ENCODE results near the gene ITGA1.
"Not testable (repeated sequence)": the region's sequence is repeated elsewhere in the genome, so short reads cannot be mapped to it uniquely, and the experiment has no call there.

Gene ITGA1

DNA sequence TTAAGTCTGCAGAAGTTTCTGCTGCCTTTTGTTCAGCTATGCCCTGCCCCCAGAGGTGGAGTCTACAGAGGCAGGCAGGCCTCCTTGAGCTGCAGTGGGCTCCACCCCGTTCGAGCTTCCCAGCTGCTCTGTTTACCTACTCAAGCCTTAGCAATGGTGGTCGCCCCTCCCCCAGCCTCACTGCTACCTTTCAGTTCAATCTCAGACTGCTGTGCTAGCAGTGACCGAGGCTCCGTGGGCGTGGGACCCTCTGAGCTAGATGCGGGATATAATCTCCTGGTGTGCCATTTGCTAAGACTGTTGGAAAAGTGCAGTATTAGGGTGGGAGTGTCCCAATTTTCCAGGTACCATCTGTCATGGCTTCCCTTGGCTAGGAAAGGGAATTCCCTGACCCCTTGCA lies 188.4 kb downstream of the ITGA1 start:
- not testable (repeated sequence) for DNase-seq

DNA sequence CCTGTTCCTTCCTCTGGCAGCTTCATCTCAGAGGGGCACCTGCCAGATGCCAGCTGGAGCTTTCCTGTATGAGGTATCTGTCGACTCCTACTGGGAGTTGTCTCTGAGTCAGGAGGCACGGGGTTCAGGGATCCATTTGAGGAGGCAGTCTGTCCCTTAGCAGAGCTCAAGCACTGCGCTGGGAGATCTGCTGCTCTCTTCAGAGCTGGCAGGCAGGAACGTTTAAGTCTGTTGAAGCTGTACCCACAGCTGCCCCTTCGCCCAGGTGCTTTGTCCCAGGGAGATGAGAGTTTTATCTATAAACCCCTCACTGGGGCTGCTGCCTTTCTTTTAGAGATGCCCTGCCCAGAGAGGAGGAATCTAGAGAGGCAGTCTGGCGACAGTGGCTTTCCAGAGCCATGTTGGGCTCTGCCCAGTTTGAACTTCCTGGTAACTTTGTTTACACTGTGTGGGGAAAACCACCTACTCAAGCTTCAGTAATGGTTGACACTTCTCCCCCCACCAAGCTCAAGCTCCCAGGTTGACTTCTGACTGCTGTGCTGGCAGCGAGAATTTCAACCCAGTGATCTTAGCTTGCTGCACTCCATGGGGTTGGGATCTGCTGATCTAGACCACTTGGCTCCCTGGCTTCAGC lies 189.7 kb downstream of the ITGA1 start:
- no peak for DNase-seq

DNA sequence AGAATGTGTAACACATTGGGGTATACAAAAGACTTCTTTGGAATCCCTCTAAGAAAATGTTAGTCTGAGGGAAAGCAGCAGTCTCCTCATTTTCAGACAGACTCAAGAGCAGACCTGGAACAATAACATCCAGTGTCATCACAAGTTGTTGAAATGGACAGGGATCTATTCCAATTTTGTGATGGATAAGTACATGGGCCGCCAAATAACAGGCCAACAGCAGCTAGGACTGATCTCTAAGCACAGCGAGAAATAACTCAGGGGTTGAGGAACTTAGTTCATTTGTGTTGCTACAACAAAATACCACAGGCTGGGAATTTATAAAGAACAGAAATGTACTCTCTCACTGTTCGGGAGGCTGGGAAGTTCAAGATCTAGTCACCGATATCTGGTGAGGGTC lies 193.8 kb downstream of the ITGA1 start:
- no peak for DNase-seq

DNA sequence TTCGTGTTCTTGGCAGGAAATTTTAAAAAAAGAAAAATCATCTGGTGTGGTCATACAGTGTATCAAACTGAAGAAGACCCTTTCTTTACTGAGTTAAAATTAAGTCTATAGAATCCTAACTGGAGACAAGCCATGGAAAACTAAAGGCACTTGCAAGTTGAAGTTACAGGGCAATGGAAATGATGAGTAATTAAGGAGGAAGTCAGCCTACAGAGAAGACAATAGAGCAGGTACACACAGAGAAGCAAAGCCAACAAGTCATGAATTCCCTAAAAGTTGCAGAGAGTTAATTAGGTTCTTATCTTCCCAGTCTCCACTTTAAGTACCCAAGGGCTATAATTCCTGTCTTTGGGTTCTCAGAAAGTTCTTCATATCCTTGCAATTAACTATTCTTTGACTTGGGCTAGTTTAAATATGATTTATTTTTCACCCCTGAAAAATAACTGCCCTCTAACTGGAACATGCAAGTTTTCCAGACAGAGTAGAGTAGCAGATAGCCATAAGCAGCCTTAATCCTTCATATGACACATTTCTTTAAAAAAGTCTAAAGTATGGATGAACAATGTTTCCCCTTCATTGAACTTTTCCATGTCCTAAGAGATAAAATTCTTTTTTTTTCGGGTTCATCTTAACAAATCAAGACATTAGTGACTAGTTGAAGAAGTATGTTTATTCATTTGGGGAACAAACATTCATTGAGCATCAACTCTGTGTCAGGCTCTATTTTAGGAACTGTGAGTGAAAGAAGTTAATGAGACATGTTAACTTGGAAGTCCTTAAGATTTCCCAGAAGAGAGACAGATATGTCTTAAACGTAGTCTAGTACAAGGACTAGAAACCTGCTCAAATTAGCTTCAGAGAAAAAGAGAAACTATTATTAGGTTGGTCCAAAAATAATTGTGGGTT lies 196.3 kb downstream of the ITGA1 start:
- DNase-seq, result no peak

DNA sequence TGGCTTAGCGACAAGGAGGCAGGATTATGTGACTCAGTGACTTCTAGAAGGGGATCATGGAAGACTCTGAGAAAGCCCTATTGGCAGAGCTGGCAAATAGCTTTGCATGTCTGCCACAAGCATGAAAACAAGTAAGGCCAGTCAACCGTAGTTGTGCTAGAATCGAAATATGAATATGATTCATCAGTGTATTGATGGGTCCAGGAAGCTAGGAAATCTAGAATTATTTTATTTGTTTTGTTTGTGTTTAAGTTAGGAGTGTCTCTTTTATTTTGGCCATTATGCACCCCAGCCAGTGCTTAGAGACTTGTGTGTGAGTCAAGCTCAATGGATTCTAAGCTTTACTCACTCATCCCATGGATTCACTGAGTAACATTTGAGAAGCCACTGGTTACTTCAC lies 197.6 kb downstream of the ITGA1 start:
- DNase-seq, result no peak

DNA sequence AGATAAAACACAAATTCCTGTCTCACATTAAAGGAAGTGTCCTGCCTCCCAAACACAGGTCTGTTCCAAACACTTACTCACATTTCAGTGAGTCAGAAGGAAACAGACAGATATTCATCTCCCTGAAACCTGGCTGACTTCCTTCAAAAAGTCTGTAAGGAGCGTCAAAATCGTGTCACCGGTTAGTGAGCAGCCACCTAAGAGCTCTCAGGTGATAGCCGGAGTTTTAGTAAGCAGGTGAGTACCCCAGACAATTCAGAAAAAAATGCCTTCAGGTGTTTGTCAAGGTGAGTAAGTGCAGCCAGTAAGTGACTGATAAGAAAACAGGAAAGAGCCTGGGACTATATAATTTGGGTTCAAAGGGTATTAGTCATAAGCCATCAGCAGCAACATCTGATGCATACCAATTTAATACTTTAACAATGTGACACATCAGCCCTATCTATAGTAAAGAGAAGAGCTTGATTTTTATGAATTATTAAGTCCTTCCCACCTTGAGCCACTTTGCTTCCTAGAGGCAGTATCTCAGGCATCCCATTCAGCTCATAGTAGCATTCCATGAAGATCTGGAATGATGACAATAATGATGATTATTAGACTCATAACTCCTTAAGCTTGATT lies 200.1 kb downstream of the ITGA1 start:
- no peak for DNase-seq

DNA sequence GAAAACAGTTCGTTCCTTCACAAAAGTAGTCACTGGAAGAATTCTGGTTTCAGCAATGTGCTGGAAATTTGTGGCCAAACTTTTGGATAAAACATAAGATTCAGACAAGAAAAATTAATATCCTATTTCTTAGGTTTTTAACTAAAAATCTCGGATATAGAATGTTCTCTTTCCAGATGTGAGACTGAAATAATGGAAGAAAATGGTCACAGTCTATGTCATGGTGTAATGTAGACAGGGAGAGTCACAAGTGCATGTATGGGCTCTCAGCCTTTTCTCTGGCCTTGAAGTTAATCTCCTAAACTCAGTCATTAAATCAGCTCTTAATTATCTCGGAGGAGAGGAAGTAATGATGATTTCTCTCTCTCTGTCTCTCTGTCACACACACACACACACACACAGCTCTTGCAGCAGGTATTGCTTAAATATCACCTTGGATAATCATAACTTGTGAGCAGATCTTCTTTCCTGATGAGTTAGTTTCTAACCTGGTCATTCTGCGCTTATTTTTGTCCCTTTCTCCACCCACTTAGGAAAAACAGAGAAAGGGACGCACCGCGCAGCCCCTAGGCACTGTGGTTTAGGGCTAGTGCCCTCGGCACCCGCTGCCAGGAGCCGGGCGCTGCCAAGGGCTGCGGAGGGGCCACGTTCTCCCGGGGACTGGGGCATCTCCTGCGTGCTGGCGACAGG lies 200.8 kb downstream of the ITGA1 start:
- no peak for DNase-seq

DNA sequence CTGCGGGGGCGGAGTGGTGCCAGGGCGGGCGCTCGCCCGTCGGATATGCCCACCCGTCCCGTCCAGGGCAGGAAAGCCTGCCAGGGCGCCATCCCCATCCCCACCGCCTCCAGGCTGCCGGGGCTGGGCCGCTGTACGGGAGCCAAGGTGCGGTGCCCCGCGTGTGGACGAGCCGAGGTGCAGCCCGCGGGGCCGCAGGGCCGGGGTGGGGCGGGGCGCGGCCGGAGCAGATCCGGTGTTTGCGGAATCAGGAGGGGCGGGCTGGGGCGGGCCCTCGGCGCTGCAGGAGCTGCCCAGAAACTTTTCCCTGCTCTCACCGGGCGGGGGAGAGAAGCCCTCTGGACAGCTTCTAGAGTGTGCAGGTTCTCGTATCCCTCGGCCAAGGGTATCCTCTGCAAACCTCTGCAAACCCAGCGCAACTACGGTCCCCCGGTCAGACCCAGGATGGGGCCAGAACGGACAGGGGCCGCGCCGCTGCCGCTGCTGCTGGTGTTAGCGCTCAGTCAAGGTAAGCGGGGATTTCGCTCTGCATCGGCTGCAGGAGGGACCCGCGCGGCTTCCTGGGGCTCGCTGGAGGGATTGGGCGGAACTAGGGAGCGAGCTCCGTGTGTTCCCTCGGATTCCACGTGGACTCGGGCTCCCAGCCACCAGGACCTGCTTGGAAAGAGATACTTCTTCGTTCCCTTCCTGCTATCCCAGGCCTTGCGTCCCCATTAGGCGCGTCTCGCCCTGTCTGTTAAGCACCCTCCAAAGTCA lies 201.5 kb downstream of the ITGA1 start, which contains the start of gene ITGA2:
TSS of gene ITGA2 (plus strand) at position 328 of the 756 bp plus-strand sequence. CDS start at position 445, 117 bp downstream.
- no peak for DNase-seq

DNA sequence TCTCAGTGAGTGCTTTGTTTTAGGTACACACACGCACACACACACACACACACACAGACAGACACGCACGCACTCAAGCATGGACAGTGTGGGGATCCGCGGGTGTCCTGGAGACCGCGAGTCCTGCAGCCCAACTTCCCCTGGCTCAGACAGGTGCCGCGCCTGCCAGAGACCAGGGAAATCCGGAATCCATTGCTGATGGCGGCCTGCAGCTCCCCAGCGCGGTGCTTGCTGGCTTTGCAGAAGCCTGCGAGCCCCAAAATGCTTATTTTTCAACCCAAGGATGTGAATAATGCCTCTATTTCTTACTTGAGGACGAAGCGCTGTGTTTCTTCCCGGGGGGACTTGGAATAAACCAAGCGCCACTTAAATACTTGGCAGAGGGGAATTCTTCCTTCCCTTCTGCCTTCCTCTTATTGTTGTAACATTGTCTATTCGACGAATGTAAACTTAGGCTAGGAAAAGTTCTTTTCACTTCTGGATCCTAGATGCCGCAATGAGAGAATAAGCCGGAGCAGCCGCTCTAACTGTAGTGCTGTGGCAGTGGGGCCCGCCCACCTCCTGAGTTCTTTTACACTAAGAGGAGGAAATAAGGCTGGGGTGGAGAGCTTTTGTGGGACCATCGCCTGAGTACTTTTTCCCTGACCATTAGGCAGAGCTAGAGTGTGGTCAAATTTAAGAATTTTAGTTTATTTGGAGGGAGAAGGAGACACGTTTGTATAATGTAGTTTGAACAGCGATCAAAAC lies 202.2 kb downstream of the ITGA1 start:
- DNase-seq, result no peak

DNA sequence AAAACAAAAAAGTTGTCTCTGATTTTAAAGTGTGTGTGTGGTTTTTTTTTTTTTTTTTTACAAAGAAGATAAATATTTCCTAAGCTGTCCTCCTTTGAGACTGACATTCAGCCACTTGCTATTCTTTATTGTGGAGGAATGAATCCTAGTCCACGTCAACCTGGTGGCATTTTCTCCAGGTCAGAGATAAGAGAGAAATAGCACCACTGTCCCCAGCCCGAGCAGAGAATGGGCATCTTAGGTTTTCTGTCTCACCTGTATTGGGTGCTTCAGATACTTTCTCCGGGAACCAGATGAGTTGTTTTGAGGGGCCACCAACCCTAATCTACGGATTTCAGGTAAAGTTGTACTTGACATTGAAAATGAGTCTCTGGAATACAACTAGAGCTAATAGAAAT lies 202.8 kb downstream of the ITGA1 start:
- DNase-seq, result no peak

DNA sequence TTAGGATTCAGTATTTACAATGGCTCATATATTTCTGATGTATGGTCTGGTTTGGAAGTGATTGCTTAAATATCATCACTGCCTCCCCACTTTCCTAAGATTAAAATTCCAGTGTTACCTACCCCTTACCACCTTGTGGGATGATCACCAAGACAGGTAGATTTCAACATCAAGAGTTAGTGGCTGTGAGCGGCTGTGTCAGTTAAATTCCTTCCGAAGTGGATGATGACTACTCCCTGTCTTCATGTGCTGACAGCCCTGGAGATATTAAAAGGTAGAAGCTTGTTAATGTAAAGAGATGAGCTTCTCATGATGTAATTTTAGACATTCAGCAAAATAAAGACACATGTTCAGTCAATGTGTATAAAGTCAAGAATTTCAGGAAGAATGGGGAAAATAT lies 205.7 kb downstream of the ITGA1 start:
- DNase-seq, result no peak

DNA sequence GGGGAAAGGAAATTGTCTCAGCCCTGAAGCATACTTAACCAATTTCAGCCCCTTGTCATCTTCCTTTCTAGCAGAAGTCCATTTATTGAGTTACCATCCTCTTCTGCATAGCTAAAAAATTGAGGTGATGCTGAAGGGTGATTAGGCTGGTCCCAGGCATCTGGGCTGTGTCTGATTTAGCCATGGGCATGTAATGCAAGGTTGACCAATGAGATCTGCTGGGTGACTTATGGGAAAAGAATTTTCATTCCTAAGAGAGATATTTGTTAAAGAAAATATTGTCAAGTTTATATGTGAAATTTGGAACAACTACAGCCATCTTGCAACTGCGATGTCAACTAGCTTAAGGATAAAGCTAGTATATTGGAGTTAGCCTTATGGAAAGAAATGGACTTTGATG lies 206.6 kb downstream of the ITGA1 start:
- DNase-seq, result no peak

DNA sequence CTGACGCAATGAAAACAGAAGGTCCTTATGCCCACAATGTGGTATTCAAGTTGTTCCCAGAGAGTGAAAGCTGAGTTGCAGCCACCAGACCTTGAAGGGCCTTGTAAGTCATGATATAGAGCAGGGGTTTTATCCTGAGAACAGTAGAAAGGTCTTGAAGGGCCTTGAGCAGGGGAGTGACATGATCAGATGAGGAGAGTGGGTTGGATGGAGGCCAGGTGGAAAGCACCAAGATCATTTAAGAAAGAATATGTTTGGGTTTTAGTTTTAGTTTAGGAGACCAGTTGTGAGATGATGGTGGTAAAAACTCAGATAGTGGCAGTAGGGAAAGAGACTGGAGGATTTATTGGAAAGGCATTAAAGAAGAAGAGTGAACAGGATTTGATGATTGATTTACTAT lies 207.4 kb downstream of the ITGA1 start:
- DNase-seq, result no peak

DNA sequence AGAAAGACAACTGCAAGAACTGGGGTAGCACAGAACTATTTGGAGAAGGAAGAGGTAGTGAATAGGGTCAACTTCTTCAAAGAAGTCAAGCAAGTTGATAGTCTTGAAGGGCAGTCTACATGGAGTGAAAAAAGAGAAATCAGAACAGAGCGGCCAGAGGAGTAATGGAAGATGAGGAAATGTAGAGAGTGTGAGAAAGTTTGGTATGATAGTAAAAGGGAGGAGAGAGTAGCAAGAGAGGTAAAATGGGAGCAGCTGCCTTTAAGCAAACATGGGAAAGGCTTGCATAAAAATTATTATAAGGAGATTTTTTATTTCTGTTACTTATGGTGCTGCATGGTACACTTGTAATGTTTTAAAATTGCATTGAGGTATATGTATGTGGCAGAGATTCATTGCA lies 208.2 kb downstream of the ITGA1 start:
- DNase-seq, result no peak

DNA sequence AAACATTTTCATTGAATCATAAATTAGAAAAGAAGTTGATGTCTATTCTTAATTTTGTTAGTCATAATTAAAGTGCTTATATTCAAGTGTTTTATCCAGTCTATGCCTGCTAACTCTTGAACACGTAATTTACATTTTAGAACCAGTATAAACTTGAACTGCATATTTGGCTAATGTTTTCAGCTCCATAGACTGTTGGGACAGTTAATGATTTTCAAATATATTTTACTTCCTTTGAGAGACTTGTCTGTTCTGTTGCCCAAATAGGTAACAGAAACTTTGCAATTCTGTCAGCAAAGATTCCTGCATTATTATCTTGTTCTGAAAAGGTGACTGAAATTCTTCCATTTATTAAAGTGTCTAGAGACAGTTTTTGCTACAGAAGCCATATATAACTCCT lies 209.3 kb downstream of the ITGA1 start:
- no peak for DNase-seq

DNA sequence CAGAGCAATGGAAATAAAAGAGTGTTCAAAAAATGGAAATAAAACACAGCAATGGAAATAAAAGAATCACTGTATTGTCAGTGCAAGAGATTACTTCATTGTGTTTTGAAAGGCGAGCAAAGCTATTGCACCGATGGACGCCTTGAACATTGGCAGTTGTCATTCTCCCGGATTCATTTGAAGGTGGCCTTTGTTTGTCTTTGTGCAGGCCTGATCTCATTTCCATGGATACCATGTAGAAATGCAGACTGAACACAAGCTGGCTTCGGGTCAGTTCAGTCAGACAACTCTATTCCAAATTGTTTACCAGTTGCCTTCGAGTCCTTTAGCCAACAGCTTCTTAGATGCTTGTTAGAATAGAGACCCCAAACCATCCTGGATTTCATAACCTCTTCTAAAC lies 209.7 kb downstream of the ITGA1 start:
- DNase-seq, result no peak

DNA sequence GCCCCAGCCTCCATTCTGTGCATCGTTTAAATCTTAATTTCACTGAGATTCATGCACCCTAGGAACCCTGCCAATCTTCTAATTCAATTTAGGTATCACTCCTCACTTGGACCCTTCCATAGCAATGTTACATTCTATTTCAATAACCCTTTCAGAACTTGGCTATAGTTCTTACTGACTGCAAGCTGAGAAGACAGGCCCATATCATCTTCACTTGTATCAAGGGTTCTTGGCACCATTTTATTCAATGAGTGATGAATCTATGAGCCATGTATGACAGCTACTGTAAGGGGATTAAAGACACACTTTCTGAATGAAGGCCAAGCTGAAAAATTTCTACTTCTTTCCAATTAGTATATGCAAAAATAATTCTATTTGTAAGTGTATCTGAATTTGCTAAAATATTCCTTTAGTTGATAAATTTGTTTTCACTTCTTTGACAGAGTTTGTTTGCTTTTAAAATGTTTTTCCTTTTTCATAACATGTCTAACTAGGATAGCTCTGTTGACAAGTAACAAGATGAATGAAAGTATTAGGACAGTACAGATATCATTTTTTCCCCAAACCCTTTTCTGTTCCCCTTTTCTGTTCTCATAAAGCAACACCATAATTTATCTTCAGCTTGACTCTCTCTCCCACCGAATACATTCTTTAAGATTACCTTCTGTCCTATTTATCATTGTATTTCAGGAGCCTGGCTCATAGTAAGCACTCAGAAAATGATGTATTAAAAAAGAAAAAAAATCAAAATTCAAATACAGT lies 211.0 kb downstream of the ITGA1 start:
- DNase-seq, result no peak

DNA sequence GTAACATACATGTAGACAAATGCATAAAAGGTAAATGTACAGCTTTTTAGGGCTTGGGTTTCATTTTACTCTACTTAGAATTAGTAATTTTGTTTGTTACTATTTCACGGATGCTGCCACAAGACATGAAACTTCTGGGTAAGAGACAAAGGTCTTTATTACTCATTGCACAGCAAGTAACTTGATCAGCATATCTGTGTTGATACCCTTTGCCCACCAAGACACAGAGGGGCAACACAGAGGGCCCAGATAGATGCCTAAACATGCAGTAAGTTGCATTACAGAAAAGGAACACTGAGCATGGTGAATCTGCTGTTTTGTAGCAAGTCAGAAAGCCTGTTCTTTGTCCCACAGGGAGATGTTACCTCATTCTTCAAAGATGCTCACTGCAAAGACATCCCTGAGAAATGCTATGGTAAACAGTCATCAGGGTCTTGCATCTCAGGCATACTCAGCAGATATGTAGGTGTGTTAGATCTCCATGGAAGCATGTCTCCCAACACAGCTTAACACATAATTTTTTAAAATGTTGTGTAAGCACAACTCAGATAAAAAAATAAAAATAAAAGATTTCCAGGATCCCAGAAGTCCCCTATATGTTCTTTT lies 211.7 kb downstream of the ITGA1 start:
- DNase-seq, result no peak

DNA sequence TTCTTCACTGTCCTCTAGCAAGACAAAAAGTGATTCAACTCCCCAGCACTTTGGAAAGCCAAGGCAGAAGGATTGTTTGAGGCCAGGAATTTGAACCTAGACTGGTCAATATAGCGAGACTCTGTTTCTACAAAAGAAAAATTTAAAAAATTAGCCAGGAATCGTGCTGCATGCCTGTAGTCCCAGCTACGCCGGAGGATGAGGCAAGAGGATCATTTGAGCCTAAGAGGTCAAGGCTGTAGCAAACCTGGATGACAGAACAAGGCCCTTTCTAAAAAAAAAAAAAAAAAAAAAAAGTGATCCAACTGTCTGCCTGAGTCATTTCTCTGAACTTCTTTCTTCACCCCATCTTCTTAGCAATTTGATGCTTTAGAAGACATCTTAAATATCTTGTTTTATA lies 213.8 kb downstream of the ITGA1 start:
- DNase-seq, result no peak

DNA sequence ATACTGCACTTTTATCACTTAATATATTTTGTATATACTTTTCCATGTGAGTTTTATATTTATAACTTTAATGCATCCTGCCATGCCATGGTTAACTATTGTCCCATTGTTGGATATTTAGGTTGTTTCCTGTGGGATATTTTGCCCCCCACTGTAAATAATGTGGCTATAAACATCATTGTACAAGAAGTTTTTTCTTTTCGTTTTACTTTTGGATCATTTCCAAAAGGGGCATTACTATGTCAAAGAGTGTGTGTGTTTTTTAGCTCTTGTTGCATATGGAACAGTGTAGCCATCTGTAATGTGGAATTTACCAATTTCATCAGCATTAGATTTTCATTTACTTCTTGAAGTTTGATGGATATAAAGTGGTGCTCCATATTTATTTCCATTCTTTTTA lies 214.8 kb downstream of the ITGA1 start:
- no peak for DNase-seq

DNA sequence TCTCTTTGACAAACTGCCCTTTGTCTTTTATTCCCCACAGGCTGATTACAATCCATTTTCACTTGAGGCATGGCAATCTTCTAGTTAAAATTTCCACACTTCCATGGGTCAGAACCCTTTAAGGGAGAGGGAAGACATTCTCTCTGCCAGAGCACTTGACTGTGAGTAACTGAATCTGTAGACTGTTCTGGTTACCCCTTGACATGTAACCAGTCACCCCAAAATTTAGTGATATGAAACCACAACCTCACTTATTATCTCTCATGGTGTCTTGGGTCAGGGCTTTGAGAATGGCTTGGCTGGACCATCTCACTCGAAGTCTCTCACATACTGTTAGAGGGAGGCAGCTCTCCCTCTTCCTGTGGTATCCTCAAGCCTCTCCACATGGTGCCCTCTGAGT lies 215.4 kb downstream of the ITGA1 start:
- DNase-seq, result no peak
